WTC11 (cell line): ENCODE measurements around the gene TMC7. TPM values are rescaled to one million over a fixed set of nuclear protein-coding genes. Genes with fewer than 3 reads are reported as not detected.

Source experiments
- ATAC-seq: fragments of 200-7000 bp; cut with Tn5 transposase; 2 replicates; pipeline ENCODE4 v1.10.0; 2021; ENCODE audit warnings: mild to moderate bottlenecking, moderate library complexity
- CTCF ChIA-PET: fragments of 300-600 bp; sonication (Branson Sonifier 250); formaldehyde crosslinking; loops from one replicate; lab custom pipeline; 2021; ENCODE audit warnings: antibody characterized with exemption; lab: Charles Lee
- POLR2A ChIA-PET: fragments of 350-600 bp; sonication (Branson Sonifier 250); formaldehyde crosslinking; loops from one replicate; lab custom pipeline; 2021; ENCODE audit warnings: antibody characterized with exemption; lab: Charles Lee
- DNase-seq: peaks from one replicate; pipeline ENCODE4 v3.0.0; 2021; ENCODE audit warnings: low spot score
- H3K27ac Mint-ChIP-seq: 2 replicates; pipeline ENCODE4 v1.8.0; 2021; ENCODE audit warnings: mixed read lengths
- H3K27me3 Mint-ChIP-seq: 2 replicates; pipeline ENCODE4 v1.8.0; 2021; ENCODE audit warnings: low read depth, mild to moderate bottlenecking, moderate library complexity, mixed read lengths
- H3K36me3 Mint-ChIP-seq: 2 replicates; pipeline ENCODE4 v1.8.0; 2021; ENCODE audit warnings: mixed read lengths
- H3K4me1 Mint-ChIP-seq: 2 replicates; pipeline ENCODE4 v1.8.0; 2022; ENCODE audit warnings: mixed read lengths
- H3K4me3 Mint-ChIP-seq: 2 replicates; pipeline ENCODE4 v1.8.0; 2021; ENCODE audit warnings: mild to moderate bottlenecking, moderate library complexity, mixed read lengths
- H3K9me3 Mint-ChIP-seq: 2 replicates; pipeline ENCODE4 v1.8.0; 2021; ENCODE audit warnings: mixed read lengths
- CREM ChIP-seq: sonication (generic); formaldehyde crosslinking; IDR thresholded peaks from 2 replicates; pipeline ENCODE4 v1.8.1; 2022; ENCODE audit warnings: mild to moderate bottlenecking, missing genetic modification reagents, moderate library complexity
- EMX1 ChIP-seq: fragments of 250-450 bp; sonication (Bioruptor Pico); IDR thresholded peaks from 2 replicates; pipeline ENCODE4 v1.8.0; 2021; ENCODE audit warnings: mild to moderate bottlenecking
- FOXK1 ChIP-seq: sonication (generic); formaldehyde crosslinking; IDR thresholded peaks from 2 replicates; pipeline ENCODE4 v1.8.0; 2022; ENCODE audit warnings: mild to moderate bottlenecking, moderate library complexity, missing genetic modification reagents
- NR2C2 ChIP-seq: sonication (generic); formaldehyde crosslinking; IDR thresholded peaks from 2 replicates; pipeline ENCODE4 v1.8.0; 2022; ENCODE audit warnings: mild to moderate bottlenecking, missing genetic modification reagents
- NR3C1 ChIP-seq: sonication (generic); formaldehyde crosslinking; conservative IDR thresholded peaks from 2 replicates; pipeline ENCODE4 v1.8.1; 2023; ENCODE audit warnings: low read depth, mild to moderate bottlenecking, missing genetic modification reagents
- TEAD4 ChIP-seq: sonication (generic); formaldehyde crosslinking; IDR thresholded peaks from 2 replicates; pipeline ENCODE4 v1.8.0; 2022; ENCODE audit warnings: mild to moderate bottlenecking, missing genetic modification reagents
- TP53 ChIP-seq: sonication (generic); formaldehyde crosslinking; IDR thresholded peaks from 2 replicates; pipeline ENCODE4 v1.8.1; 2023; ENCODE audit warnings: mild to moderate bottlenecking, missing genetic modification reagents
- ZNF219 ChIP-seq: sonication (generic); formaldehyde crosslinking; IDR thresholded peaks from 2 replicates; pipeline ENCODE4 v1.8.0; 2023; ENCODE audit warnings: missing genetic modification reagents, mild to moderate bottlenecking, borderline replicate concordance
- ZNF423 ChIP-seq: fragments of 250-450 bp; sonication (Bioruptor Pico); IDR thresholded peaks from 2 replicates; pipeline ENCODE4 v2.1.2; 2022; ENCODE audit warnings: mild to moderate bottlenecking, moderate library complexity
- total RNA-seq: library from RNA; stranded (reverse); gene quantifications from 3 replicates; pipeline ENCODE4 v1.2.3, GENCODE V29; 2021
- TF ChIP-seq, protein P1 (sequence below): fragments of 250-450 bp; sonication (Bioruptor Pico); IDR thresholded peaks from 2 replicates; pipeline ENCODE4 v1.9.0; 2021; ENCODE audit warnings: mild to moderate bottlenecking
- TF ChIP-seq, protein P2 (sequence below): sonication (generic); formaldehyde crosslinking; IDR thresholded peaks from 2 replicates; pipeline ENCODE4 v1.8.1; 2023; ENCODE audit warnings: mild to moderate bottlenecking, missing genetic modification reagents, moderate library complexity
- TF ChIP-seq, protein P3 (sequence below): sonication (generic); formaldehyde crosslinking; IDR thresholded peaks from 2 replicates; pipeline ENCODE4 v1.8.0; 2022; ENCODE audit warnings: mild to moderate bottlenecking, missing genetic modification reagents
- TF ChIP-seq, protein P4 (sequence below): fragments of 200-600 bp; IDR thresholded peaks from 2 replicates; pipeline ENCODE4 v1.8.0; 2022; ENCODE audit warnings: antibody characterized with exemption
- TF ChIP-seq, protein P5 (sequence below): sonication (generic); formaldehyde crosslinking; IDR thresholded peaks from 2 replicates; pipeline ENCODE4 v1.8.1; 2023; ENCODE audit warnings: mild to moderate bottlenecking, moderate library complexity, missing genetic modification reagents
- TF ChIP-seq, protein P6 (sequence below): sonication (generic); formaldehyde crosslinking; IDR thresholded peaks from 2 replicates; pipeline ENCODE4 v1.8.1; 2023; ENCODE audit warnings: mild to moderate bottlenecking, missing genetic modification reagents, borderline replicate concordance
- TF ChIP-seq, protein P7 (sequence below): fragments of 250-450 bp; sonication (Bioruptor Pico); IDR thresholded peaks from 2 replicates; pipeline ENCODE4 v1.9.0; 2021; ENCODE audit warnings: mild to moderate bottlenecking, borderline replicate concordance

Gene TMC7
- total RNA-seq, 1 experiment from 2014 or later, result 2.5 TPM

DNA sequence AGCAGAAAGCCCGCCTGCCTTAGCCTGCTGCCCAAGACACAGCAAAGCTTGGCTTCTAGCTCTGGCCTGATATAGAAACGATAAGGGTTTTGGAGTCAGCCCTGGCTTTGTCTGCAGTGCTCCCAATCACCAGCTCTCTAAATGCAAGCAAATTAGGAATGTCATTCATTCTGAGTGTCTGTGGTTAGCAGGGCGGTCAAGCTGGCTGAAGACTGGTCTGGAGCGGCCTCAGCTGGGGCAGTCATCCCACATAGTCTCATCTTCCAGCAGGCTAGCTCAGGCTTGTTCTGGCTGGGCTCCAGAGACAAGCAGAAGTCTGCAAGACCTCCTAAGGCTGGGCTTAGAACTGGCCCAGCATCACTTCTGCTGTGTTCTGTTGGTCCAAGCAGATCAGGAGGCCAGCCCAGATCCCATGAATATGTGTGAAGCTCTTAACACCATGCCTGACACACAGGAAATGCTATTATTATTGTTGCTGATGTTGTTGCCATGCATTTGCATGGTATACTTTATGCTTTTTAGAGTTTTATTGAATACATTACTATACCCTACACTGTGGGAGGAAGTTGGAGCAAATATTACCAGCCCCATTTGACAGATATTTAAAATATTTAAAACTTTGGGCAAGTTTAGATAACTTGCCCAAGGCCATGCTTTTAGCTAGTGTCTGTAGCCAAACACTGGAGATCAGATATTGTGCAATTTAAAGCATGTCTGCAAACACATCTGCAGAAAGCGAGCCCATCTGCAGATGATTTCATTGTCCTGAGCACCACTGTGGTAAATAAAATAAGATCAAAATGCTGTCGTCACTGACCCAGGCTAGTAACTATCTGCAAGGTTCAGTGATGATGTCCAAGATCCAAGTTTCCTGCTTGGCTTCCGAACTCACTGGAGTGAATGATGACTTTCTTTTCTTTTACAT, 24.8 kb downstream of the TMC7 start:
- POLR2A ChIA-PET, result no interaction called here
- DNase-seq, result peak; percentile 19
- CTCF ChIA-PET, result interaction anchor here (0.6 to 1.8 kb wide), 4 partner anchors 41 to 220 kb away, joined by 3 to 6 read pairs (median 4); no protein-coding TSS in a partner anchor

More for the DNA sequence above, 24.8 kb downstream of the TMC7 start:
- no peak for ATAC-seq
- no peaks in the 10 kb centered on the region; the same call in 1 of the 2 replicates for H3K27me3 Mint-ChIP-seq
- H3K9me3 Mint-ChIP-seq, result peaks cover 12% of the 10 kb centered on the region
- no peak for TF ChIP-seq ZNF423 (CRISPR knock-in tag)
- TF ChIP-seq, protein P1, sequence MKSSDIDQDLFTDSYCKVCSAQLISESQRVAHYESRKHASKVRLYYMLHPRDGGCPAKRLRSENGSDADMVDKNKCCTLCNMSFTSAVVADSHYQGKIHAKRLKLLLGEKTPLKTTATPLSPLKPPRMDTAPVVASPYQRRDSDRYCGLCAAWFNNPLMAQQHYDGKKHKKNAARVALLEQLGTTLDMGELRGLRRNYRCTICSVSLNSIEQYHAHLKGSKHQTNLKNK (CRISPR knock-in tag), result no peak
- TF ChIP-seq, protein P2, sequence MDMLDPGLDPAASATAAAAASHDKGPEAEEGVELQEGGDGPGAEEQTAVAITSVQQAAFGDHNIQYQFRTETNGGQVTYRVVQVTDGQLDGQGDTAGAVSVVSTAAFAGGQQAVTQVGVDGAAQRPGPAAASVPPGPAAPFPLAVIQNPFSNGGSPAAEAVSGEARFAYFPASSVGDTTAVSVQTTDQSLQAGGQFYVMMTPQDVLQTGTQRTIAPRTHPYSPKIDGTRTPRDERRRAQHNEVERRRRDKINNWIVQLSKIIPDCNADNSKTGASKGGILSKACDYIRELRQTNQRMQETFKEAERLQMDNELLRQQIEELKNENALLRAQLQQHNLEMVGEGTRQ, result no peak
- no peak for TF ChIP-seq EMX1
- TF ChIP-seq, protein P3, sequence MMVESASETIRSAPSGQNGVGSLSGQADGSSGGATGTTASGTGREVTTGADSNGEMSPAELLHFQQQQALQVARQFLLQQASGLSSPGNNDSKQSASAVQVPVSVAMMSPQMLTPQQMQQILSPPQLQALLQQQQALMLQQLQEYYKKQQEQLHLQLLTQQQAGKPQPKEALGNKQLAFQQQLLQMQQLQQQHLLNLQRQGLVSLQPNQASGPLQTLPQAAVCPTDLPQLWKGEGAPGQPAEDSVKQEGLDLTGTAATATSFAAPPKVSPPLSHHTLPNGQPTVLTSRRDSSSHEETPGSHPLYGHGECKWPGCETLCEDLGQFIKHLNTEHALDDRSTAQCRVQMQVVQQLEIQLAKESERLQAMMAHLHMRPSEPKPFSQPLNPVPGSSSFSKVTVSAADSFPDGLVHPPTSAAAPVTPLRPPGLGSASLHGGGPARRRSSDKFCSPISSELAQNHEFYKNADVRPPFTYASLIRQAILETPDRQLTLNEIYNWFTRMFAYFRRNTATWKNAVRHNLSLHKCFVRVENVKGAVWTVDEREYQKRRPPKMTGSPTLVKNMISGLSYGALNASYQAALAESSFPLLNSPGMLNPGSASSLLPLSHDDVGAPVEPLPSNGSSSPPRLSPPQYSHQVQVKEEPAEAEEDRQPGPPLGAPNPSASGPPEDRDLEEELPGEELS, result no peak
- no peak for TF ChIP-seq FOXK1
- TF ChIP-seq, protein P4, sequence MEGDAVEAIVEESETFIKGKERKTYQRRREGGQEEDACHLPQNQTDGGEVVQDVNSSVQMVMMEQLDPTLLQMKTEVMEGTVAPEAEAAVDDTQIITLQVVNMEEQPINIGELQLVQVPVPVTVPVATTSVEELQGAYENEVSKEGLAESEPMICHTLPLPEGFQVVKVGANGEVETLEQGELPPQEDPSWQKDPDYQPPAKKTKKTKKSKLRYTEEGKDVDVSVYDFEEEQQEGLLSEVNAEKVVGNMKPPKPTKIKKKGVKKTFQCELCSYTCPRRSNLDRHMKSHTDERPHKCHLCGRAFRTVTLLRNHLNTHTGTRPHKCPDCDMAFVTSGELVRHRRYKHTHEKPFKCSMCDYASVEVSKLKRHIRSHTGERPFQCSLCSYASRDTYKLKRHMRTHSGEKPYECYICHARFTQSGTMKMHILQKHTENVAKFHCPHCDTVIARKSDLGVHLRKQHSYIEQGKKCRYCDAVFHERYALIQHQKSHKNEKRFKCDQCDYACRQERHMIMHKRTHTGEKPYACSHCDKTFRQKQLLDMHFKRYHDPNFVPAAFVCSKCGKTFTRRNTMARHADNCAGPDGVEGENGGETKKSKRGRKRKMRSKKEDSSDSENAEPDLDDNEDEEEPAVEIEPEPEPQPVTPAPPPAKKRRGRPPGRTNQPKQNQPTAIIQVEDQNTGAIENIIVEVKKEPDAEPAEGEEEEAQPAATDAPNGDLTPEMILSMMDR, result no peak
- no peak for TF ChIP-seq NR3C1 (CRISPR knock-in tag)
- no peak for TF ChIP-seq TP53 (CRISPR knock-in tag)
- TF ChIP-seq, protein P5, sequence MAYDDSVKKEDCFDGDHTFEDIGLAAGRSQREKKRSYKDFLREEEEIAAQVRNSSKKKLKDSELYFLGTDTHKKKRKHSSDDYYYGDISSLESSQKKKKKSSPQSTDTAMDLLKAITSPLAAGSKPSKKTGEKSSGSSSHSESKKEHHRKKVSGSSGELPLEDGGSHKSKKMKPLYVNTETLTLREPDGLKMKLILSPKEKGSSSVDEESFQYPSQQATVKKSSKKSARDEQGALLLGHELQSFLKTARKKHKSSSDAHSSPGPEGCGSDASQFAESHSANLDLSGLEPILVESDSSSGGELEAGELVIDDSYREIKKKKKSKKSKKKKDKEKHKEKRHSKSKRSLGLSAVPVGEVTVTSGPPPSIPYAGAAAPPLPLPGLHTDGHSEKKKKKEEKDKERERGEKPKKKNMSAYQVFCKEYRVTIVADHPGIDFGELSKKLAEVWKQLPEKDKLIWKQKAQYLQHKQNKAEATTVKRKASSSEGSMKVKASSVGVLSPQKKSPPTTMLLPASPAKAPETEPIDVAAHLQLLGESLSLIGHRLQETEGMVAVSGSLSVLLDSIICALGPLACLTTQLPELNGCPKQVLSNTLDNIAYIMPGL (CRISPR knock-in tag), result no peak
- TF ChIP-seq, protein P6, sequence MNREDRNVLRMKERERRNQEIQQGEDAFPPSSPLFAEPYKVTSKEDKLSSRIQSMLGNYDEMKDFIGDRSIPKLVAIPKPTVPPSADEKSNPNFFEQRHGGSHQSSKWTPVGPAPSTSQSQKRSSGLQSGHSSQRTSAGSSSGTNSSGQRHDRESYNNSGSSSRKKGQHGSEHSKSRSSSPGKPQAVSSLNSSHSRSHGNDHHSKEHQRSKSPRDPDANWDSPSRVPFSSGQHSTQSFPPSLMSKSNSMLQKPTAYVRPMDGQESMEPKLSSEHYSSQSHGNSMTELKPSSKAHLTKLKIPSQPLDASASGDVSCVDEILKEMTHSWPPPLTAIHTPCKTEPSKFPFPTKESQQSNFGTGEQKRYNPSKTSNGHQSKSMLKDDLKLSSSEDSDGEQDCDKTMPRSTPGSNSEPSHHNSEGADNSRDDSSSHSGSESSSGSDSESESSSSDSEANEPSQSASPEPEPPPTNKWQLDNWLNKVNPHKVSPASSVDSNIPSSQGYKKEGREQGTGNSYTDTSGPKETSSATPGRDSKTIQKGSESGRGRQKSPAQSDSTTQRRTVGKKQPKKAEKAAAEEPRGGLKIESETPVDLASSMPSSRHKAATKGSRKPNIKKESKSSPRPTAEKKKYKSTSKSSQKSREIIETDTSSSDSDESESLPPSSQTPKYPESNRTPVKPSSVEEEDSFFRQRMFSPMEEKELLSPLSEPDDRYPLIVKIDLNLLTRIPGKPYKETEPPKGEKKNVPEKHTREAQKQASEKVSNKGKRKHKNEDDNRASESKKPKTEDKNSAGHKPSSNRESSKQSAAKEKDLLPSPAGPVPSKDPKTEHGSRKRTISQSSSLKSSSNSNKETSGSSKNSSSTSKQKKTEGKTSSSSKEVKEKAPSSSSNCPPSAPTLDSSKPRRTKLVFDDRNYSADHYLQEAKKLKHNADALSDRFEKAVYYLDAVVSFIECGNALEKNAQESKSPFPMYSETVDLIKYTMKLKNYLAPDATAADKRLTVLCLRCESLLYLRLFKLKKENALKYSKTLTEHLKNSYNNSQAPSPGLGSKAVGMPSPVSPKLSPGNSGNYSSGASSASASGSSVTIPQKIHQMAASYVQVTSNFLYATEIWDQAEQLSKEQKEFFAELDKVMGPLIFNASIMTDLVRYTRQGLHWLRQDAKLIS (CRISPR knock-in tag), result no peak
- TF ChIP-seq ZNF219 (CRISPR knock-in tag), result no peak
- no peak for TF ChIP-seq TEAD4 (CRISPR knock-in tag)
- no peak for TF ChIP-seq CREM (CRISPR knock-in tag)
- TF ChIP-seq NR2C2 (CRISPR knock-in tag), result no peak
- TF ChIP-seq, protein P7, sequence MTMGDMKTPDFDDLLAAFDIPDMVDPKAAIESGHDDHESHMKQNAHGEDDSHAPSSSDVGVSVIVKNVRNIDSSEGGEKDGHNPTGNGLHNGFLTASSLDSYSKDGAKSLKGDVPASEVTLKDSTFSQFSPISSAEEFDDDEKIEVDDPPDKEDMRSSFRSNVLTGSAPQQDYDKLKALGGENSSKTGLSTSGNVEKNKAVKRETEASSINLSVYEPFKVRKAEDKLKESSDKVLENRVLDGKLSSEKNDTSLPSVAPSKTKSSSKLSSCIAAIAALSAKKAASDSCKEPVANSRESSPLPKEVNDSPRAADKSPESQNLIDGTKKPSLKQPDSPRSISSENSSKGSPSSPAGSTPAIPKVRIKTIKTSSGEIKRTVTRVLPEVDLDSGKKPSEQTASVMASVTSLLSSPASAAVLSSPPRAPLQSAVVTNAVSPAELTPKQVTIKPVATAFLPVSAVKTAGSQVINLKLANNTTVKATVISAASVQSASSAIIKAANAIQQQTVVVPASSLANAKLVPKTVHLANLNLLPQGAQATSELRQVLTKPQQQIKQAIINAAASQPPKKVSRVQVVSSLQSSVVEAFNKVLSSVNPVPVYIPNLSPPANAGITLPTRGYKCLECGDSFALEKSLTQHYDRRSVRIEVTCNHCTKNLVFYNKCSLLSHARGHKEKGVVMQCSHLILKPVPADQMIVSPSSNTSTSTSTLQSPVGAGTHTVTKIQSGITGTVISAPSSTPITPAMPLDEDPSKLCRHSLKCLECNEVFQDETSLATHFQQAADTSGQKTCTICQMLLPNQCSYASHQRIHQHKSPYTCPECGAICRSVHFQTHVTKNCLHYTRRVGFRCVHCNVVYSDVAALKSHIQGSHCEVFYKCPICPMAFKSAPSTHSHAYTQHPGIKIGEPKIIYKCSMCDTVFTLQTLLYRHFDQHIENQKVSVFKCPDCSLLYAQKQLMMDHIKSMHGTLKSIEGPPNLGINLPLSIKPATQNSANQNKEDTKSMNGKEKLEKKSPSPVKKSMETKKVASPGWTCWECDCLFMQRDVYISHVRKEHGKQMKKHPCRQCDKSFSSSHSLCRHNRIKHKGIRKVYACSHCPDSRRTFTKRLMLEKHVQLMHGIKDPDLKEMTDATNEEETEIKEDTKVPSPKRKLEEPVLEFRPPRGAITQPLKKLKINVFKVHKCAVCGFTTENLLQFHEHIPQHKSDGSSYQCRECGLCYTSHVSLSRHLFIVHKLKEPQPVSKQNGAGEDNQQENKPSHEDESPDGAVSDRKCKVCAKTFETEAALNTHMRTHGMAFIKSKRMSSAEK, result no peak
- no peak overlapping the region for H3K4me3 Mint-ChIP-seq
- H3K36me3 Mint-ChIP-seq, result peaks cover 16% of the 10 kb centered on the region
- H3K27ac Mint-ChIP-seq, result peak overlapping the region; percentile 39; the same call in 1 of the 2 replicates
- peaks cover 12% of the 10 kb centered on the region for H3K4me1 Mint-ChIP-seq
